NOMO-1 treated with dmso at 0.1 percent for 144 hours (cell line): ENCODE measurements around the gene SYNE1.

ENCODE experiments used
- DNase-seq: peaks from one replicate; lab custom pipeline; 2025; ENCODE audit not compliant: unreplicated experiment; lab: John Stamatoyannopoulos, UW

Gene SYNE1

GRCh38 chr6:152206072-152206818 lies 430.9 kb downstream of the SYNE1 start:
- no peak for DNase-seq

GRCh38 chr6:152204591-152204990 lies 432.6 kb downstream of the SYNE1 start:
- no peak for DNase-seq

- no peak for DNase-seq
Observed at GRCh38 chr6:152201120-152201519, 436.0 kb downstream of the SYNE1 start.

DNA sequence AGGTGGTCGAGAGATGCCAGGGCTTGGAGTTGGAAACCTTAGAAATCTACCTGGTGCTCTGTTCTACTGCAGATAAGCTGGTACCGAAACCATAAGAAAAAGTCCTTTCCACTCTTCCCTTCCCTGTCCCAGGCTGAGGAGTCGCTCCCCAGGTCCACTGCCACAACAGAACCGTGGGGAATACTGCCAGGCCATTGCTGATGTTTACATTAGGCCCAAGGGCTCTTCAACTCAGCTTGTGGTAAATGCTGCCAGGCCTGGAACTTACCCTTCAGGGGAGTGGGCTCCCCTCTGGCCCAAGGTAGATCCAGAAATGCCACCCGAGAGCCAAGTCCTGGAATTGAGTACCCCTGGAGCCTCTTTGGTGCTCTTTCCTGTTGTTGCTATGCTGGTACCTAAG lies 441.3 kb downstream of the SYNE1 start:
- DNase-seq, result no peak

- no peak for DNase-seq
Observed at GRCh38 chr6:152189736-152190135, 447.4 kb downstream of the SYNE1 start.

DNA sequence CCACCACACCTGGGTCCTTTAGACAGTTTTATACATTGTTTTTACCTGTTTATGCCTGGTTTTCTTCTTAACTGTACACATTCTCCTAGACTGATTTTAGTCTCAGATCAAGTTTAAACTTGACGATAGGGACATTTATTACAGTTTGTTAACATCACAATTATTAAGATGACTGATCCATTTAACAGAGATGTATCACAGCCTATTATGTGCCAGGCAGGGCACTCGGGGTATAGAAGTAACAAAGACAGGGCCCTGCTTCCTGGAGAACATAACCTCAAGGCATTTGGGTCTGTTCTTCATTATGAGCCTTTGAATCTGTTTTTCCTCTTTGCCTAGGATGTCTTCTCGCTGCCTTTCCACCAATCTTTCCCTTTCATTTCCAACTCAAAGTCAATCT lies 449.2 kb downstream of the SYNE1 start:
- DNase-seq, result no peak

DNA sequence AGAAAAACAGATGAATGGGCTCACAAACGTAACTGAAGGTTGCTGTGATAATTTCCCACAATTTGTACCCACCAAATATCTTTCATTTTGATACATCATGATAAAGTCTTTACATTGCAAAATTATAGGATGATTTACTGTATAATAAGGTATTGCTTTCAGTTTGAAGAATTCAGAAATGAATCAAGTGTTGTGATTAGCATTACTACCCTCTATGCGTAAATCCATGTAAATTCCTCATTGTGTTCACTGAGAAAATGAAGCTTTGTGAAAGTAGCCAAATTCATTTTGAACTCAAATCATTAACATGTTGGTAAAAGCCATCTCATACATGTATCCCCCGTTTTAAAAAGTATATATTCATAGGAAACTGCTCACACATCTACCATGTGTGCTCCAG lies 450.3 kb downstream of the SYNE1 start:
- DNase-seq, result no peak

DNA sequence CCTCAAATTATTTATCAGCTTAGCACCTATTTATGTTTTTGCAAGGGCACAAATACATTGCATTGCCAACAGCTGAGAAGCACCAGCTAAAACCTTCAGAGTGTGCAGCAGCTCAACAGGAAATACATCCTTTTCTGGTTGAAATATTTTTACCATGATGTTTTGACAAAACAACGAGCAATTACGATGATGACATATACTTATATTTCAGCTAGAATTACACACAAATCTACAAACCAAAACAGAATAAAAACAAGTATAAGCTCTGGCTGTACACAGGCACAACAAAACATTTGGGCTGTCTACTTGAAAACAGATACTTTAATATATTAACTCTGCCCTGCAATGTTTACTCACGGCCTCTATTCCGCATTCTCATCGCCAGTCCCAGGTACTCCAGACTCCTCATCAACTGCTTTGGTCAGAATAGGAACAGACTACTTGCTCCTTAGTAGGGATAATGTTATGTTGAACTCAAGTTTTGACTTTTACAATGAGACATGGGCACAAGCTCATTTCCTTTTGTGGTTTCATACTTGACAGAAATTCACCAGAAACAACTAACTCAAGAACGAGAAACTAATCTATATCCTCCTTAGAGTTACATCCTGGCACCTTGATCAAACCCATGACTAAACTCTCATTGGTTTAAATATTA lies 452.1 kb downstream of the SYNE1 start:
- no peak for DNase-seq

- no peak for DNase-seq
Observed at GRCh38 chr6:152184573-152184916, 452.6 kb downstream of the SYNE1 start.

DNA sequence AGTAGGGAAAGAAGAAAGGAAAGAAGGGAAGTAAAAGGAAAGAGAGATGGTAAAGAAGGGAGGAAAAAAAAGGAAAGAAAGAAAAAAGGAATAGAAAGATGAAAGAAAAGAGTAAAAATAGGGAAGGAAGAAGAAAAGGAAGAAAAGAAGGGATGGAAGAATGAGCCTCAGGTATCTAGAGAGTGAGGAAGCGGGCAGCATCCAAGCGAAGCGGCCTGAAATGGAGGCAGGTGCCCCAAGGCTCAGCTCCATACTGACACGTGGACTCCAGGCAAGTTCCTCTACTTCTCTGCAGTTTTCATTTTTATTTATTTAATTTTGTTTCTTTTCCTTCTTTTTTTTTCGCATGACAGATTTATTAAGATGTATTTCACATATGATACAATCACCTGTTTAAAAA lies 456.6 kb downstream of the SYNE1 start:
- no peak for DNase-seq

- DNase-seq, result no peak
Observed at GRCh38 chr6:152176268-152176667, 460.9 kb downstream of the SYNE1 start.

- DNase-seq, result no peak
Observed at GRCh38 chr6:152173957-152174356, 463.2 kb downstream of the SYNE1 start.

DNA sequence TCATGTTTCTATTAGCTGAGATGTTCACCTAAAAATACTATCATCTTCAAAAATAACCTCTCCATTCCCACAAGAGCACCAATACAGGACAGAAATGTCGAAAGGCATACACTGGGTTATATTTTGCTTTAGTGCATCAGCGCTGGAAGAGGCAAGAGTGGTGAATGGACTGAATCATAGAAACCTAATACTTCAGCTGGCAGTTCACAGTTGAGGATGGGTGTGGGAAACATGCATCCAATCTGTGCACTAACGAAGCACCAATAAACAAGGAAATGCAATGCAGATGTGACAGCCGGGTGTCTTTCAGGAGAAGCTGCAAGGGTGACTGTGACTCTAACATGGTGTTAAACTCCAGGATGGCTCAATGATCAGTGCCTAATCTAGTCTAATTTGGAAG lies 463.8 kb downstream of the SYNE1 start:
- no peak for DNase-seq

- no peak for DNase-seq
Observed at GRCh38 chr6:152170702-152171667, 466.2 kb downstream of the SYNE1 start.

GRCh38 chr6:152170313-152170701 lies 466.9 kb downstream of the SYNE1 start:
- DNase-seq, result no peak

DNA sequence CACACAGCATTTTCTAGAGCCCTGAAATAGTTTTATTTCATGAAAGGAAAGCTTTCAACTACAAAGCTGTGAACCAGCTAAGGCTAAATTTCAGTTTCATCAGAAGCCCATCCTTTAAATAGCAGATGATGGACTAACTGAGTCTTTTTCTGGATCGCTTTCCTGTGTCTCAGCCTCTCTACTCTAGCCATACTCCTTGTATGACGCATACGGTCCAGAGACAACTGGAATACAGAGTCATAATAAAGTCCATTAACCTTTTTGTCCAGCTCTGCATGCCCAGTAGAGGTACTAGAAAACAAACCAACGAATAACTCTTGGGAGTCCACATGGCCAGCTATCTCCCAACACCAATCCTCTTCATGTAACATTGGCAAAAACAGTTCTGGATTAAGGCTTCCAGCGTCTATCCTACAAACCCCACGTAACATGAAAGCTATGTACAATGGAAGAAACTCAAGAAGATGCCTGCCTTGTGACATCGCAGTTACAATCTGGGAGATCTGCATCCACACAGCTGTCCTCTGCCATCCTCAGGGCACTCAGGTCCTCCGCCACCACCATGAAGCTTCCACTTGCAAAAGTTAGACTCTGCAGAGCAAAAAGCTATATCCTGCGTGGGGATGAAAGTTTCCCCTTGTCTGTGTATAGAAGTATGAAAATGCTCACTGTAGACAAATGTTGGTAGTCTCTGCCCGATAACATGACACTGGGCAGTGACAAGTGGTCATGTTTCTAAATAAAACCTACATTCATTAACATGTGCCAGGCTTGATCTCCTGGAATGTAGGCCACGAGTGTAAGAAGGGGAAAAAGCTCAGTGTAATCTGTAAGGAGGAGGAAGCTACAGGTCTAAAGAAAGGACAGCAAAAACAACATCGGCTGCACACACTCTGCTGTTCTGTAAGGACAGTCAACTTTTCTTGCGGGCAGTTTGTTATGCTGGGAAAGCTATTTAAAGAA lies 469.2 kb downstream of the SYNE1 start:
- DNase-seq, result no peak

- no peak for DNase-seq
Observed at GRCh38 chr6:152166897-152167296, 470.3 kb downstream of the SYNE1 start.

DNA sequence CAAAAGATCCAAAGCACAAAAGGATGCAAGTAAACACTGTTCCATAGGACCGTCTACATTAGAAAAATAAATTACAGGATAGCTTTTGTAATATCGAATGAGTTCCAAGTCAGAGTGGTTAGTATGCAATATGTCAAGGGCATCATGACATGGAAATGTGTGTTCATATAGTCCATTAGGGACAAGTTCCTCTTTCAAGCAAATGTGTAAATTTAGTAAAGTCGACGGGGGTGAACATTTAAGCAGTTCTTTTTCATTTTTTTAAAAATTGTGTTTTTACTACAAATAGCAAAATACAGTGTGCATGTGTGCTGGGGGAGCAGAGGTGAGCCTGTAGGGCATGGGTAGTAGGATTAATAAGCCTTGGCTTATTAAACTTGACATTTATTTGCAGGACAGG lies 470.7 kb downstream of the SYNE1 start:
- no peak for DNase-seq

- DNase-seq, result no peak
Observed at GRCh38 chr6:152164957-152165356, 472.2 kb downstream of the SYNE1 start.

DNA sequence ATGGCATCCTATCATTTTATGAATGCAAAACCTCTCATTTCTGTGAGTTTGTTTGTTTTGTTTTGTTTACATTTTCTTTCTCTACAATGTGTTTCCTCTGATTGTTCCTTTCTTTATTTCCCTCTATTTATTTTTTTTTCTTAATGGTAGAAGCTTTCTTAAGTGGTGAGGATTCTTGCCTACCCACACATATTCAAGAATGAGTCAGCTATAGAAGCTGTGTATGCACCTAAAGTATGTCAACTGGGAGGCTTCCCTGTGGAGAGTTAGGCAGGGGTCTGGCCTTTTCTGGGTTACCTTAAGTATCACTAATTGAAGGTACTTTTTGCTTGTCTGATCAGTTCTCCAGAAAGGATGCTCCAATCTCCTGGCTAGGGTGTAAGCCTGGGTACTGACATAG lies 475.7 kb downstream of the SYNE1 start:
- no peak for DNase-seq

DNA sequence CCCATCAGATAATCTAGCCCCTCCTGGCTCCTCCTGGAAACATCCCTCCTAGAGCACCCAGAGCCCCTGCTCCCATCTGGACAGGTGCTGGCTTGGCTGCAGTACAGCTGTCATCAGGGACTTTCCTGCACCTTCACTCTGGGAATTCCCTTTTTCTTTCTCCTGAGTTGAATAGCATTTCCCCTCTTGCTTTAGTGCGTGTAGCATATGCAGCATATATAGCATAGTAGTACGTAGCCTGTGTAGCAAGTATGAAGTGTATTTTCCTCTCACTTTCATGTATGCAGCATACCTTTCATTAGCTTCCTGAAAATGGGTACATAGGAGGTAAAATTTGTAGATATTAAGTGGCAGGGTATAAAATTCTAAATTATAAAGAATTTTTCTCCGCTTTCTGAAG lies 476.8 kb downstream of the SYNE1 start:
- no peak for DNase-seq
